Stomach (tissue), 9 donors: ENCODE results near the gene SARM1. TPM values are rescaled to one million over a fixed set of nuclear protein-coding genes. Genes with fewer than 3 reads are reported as not detected.
"Not testable (repeated sequence)": the region's sequence is repeated elsewhere in the genome, so short reads cannot be mapped to it uniquely, and the experiment has no call there.

Experiments used
- DNase-seq, 2 donors: peaks; one replicate each; pipeline versions ENCODE4 v3.0.0 to v3.0.0-alpha.2; 2013 to 2019
- H3K27ac ChIP-seq, 5 donors: fragments of 200-600 bp in 4 of 5; sonication (generic) in 4 of 5; one replicate each; pipeline ENCODE4 v1.5.1; 2013 to 2019; ENCODE audit warnings: mild to moderate bottlenecking in 1 of 5, moderate library complexity in 1 of 5
- H3K27me3 ChIP-seq, 3 donors: fragments of 200-600 bp; sonication (generic); one replicate each; pipeline ENCODE4 v1.5.1; 2017 to 2019; ENCODE audit warnings: mixed run types in 1 of 3
- H3K36me3 ChIP-seq, 4 donors: fragments of 200-600 bp; sonication (generic); 1 replicate in 3 of 4; 2 replicates in 1 of 4; pipeline ENCODE4 v1.5.1; 2016 to 2019
- H3K4me1 ChIP-seq, 4 donors: fragments of 200-600 bp; sonication (generic); one replicate each; pipeline ENCODE4 v1.5.1; 2016 to 2019
- H3K4me3 ChIP-seq, 4 donors: fragments of 200-600 bp; sonication (generic) in 3 of 4; one replicate each; pipeline ENCODE4 v1.5.1; 2016 to 2019; ENCODE audit warnings: mild to moderate bottlenecking in 1 of 4
- H3K9me3 ChIP-seq, 4 donors: fragments of 200-600 bp; sonication (generic); one replicate each; pipeline ENCODE4 v1.5.1; 2016 to 2019
- EP300 ChIP-seq: sonication (generic); formaldehyde crosslinking; IDR thresholded peaks from one replicate; pipeline ENCODE4 v1.6.1; 2017; ENCODE audit warnings: antibody characterized with exemption
- POLR2A ChIP-seq, 4 donors: fragments of 450-650 bp; IDR thresholded peaks; one replicate each; pipeline ENCODE4 v1.6.1; 2016; ENCODE audit warnings: antibody characterized with exemption in 4 of 4, control low read depth in 2 of 4, mild to moderate bottlenecking in 1 of 4, moderate library complexity in 1 of 4
- POLR2AphosphoS5 ChIP-seq, 3 donors: sonication (generic); formaldehyde crosslinking; IDR thresholded peaks; one replicate each; pipeline ENCODE4 v1.6.1; 2016; ENCODE audit warnings: antibody characterized with exemption in 3 of 3
- WGBS, 5 donors: extraction: QIAGEN DNeasy Blood & Tissue Kit in 3 of 5; methylation state at CpG; one replicate each; pipeline versions ENCODE4 v1.1.5 to v1.1.7; 2013 to 2018; 5-methylcytosine and 5-hydroxymethylcytosine counted together
- intact Hi-C: fragments of 100-400 bp; cut with DNase I; formaldehyde crosslinking; loops from one replicate; pipeline ENCODE4 v1.15.1; 2023; ENCODE audit warnings: low total_unique reads
- polyA plus RNA-seq, 3 donors: library from polyadenylated mRNA; stranded (reverse); fragments of 200-250 nt; gene quantifications; one replicate each; pipeline ENCODE4 v1.2.3, GENCODE V29; 2013
- total RNA-seq, 5 donors: library from RNA; depleted of rRNA; stranded (reverse); fragments of >200 nt; gene quantifications; one replicate each; pipeline versions ENCODE4 v1.1.0 to v1.2.3, GENCODE V29; 2014 to 2016
- TF ChIP-seq, protein P1 (sequence below), 7 experiments: fragments of 450-650 bp in 4 of 7; fragments of 200-600 bp in 3 of 7; sonication (generic) in 3 of 7; IDR thresholded peaks; one replicate each; pipeline ENCODE4 v1.5.1; 2016 to 2019; ENCODE audit warnings: antibody characterized with exemption in 7 of 7, control low read depth in 2 of 7, mild to moderate bottlenecking in 1 of 7
- donor health status: healthy with polysubstance abuse.
- donor health status: Bipolar disorder and iron deficiency.
- donor health status: healthy.

Gene SARM1
- total and polyA plus RNA-seq, 8 donors, result 4.6 to 58.3 (median 11.7) TPM

- Histone ChIP-seq H3K4me1 (peaks cover 0 to 10% (median 0%) of the 10 kb centered on the region in 4 donors), H3K9me3 (no peaks in the 10 kb centered on the region), H3K27me3 (no peaks in the 10 kb centered on the region), H3K4me3 (no peak overlapping the region), H3K27ac (no peak overlapping the region), H3K36me3 (no peaks in the 10 kb centered on the region)
- WGBS, 5 donors, result 75 to 85% (median 81%) methylated on average over 9 of the region's 9 CpGs
- DNase-seq, result peak; percentile 37 to 40
- no peak for TF ChIP-seq POLR2A (IDR thresholded peaks at IDR 0.05)
- TF ChIP-seq, protein P1, sequence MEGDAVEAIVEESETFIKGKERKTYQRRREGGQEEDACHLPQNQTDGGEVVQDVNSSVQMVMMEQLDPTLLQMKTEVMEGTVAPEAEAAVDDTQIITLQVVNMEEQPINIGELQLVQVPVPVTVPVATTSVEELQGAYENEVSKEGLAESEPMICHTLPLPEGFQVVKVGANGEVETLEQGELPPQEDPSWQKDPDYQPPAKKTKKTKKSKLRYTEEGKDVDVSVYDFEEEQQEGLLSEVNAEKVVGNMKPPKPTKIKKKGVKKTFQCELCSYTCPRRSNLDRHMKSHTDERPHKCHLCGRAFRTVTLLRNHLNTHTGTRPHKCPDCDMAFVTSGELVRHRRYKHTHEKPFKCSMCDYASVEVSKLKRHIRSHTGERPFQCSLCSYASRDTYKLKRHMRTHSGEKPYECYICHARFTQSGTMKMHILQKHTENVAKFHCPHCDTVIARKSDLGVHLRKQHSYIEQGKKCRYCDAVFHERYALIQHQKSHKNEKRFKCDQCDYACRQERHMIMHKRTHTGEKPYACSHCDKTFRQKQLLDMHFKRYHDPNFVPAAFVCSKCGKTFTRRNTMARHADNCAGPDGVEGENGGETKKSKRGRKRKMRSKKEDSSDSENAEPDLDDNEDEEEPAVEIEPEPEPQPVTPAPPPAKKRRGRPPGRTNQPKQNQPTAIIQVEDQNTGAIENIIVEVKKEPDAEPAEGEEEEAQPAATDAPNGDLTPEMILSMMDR (IDR thresholded peaks at IDR 0.05), result peak in 4 of 7 experiments; percentile 15 to 36 (median 26)
- intact Hi-C loops, result no loop called here
Measured at GRCh38 chr17:28426081-28426519, 54.6 kb downstream of the SARM1 start.

DNA sequence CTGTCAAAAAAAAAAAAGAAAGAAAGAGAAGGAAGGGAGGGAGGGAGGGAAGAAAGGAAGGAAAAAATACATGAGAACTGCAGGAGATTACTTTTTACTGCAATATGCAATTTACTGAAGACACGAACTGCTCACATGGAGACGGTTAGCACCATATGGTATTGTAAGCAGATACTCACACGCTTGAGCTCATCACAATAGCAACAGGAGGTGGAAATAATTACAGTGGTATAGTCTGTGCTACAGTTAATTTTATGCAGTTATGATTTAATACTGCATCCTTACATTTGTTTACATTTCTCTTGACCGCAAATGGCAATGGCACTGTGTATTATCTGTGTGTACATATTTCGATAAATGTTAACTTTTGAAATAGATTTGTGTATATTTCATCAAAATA is 55.9 kb downstream of the SARM1 start:
- Histone ChIP-seq H3K4me3 (no peak overlapping the region), H3K9me3 (no peaks in the 10 kb centered on the region), H3K36me3 (no peaks in the 10 kb centered on the region), H3K4me1 (peaks cover 0 to 10% (median 0%) of the 10 kb centered on the region in 4 donors), H3K27ac (no peak overlapping the region), H3K27me3 (no peaks in the 10 kb centered on the region)
- WGBS, 5 donors, result 50 to 58% (median 56%) methylated on average over 5 of the region's 5 CpGs
- no peak for DNase-seq
- TF ChIP-seq POLR2AphosphoS5 (IDR thresholded peaks at IDR 0.05) (no peak), EP300 (no peak), POLR2A (IDR thresholded peaks at IDR 0.05) (no peak)
- TF ChIP-seq, protein P1 (IDR thresholded peaks at IDR 0.05), result no peak
- intact Hi-C loops, result no loop called here

DNA sequence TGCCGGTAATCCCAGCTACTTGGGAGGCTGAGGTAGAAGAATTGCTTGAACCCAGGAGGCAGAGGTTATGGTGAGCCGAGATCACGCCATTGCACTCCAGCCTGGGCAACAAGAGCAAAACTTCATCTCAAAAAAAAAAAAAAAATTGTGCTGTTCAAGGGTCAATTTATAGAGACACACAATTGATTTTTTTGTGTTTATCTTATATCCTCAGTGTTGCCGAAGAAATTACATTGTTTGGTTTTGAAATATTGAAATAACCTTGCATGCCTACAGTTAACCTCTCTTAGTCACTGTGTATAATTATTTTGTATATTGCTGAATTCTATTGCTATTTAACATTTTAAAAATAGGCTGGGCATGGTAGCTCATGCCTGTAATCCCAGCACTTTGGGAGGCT is 56.5 kb downstream of the SARM1 start:
- H3K9me3 ChIP-seq, H3K27ac ChIP-seq, H3K36me3 ChIP-seq, DNase-seq, H3K27me3 ChIP-seq, H3K4me3 ChIP-seq, H3K4me1 ChIP-seq, intact Hi-C loops: not testable (repeated sequence)
- WGBS, 5 donors, result 55 to 72% (median 63%) methylated on average over 4 of the region's 4 CpGs

DNA sequence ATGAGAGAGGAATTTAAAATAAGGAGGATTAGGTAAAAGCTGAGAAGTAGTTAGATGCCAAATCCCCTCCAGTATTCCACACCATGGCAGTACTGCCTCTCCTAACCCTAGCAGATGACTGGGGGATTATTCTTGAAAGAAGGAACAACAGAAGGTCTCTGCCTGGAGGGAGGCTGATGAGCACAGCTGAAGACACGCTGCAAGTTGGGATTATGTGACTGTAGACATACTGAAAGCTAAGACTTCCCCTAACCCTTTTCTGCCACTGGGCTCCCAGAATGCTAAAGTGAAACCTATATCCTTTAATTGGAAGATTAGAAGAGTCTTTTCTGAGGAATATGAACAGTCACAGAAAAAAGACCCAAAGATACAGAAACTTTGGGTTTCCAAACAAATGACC is 62.2 kb downstream of the SARM1 start:
- 56 to 81% (median 65%) methylated on average over 1 of the region's 1 CpG for WGBS, 5 donors
- peaks cover 0 to 4% (median 0%) of the 10 kb centered on the region in 3 donors for H3K27me3 ChIP-seq
- TF ChIP-seq EP300, result no peak
- TF ChIP-seq, protein P1 (IDR thresholded peaks at IDR 0.05), result no peak
- no peak for TF ChIP-seq POLR2AphosphoS5 (IDR thresholded peaks at IDR 0.05)

GRCh38 chr17:28434326-28434725 is 62.8 kb downstream of the SARM1 start:
- DNase-seq, intact Hi-C loops, H3K27me3 ChIP-seq, H3K9me3 ChIP-seq, H3K4me1 ChIP-seq, H3K27ac ChIP-seq, H3K4me3 ChIP-seq, H3K36me3 ChIP-seq: not testable (repeated sequence)
- TF ChIP-seq POLR2AphosphoS5 (IDR thresholded peaks at IDR 0.05), result peak in 1 of 3 donors; percentile 36
- WGBS, 5 donors, result 43 to 59% (median 49%) methylated on average over 8 of the region's 8 CpGs

More for the DNA sequence above, 62.2 kb downstream of the SARM1 start:
- DNase-seq, result no peak
- no peak overlapping the region for H3K4me3 ChIP-seq
- intact Hi-C loops, result no loop called here
- H3K27ac ChIP-seq, result no peak overlapping the region
- no peaks in the 10 kb centered on the region for H3K9me3 ChIP-seq
- H3K36me3 ChIP-seq, result no peaks in the 10 kb centered on the region
- H3K4me1 ChIP-seq, result no peaks in the 10 kb centered on the region
